HG02981 (cell line): ENCODE data around the gene CPNE5.
"Not testable (repeated sequence)": the region's sequence is repeated elsewhere in the genome, so short reads cannot be mapped to it uniquely, and the experiment has no call there.

Source experiments
- ATAC-seq: cut with Tn5 transposase; IDR thresholded peaks from one replicate; pipeline ENCODE4 v1.9.1; 2021; ENCODE audit warnings: mild to moderate bottlenecking, moderate library complexity; ENCODE audit not compliant: unreplicated experiment

CPNE5 gene

GRCh38 chr6:36817176-36817817 lies 21.9 kb downstream of the CPNE5 start:
- no peak for ATAC-seq

- ATAC-seq: no peak
Measured at GRCh38 chr6:36815962-36816735, 23.1 kb downstream of the CPNE5 start.

GRCh38 chr6:36814249-36814648 lies 25.0 kb downstream of the CPNE5 start:
- no peak for ATAC-seq

- no peak for ATAC-seq
Measured at GRCh38 chr6:36813526-36813925, 25.7 kb downstream of the CPNE5 start.

- not testable (repeated sequence) for ATAC-seq
Measured at GRCh38 chr6:36813047-36813446, 26.2 kb downstream of the CPNE5 start.

- no peak for ATAC-seq
Measured at GRCh38 chr6:36809941-36810803, 29.1 kb downstream of the CPNE5 start.

GRCh38 chr6:36809156-36809555 lies 30.1 kb downstream of the CPNE5 start:
- ATAC-seq: no peak

GRCh38 chr6:36808634-36809033 lies 30.6 kb downstream of the CPNE5 start:
- ATAC-seq: no peak

GRCh38 chr6:36807750-36808149 lies 31.5 kb downstream of the CPNE5 start:
- ATAC-seq: no peak

GRCh38 chr6:36807143-36807542 lies 32.1 kb downstream of the CPNE5 start:
- no peak for ATAC-seq

GRCh38 chr6:36805917-36806316 lies 33.3 kb downstream of the CPNE5 start:
- ATAC-seq: no peak

- ATAC-seq: no peak
Measured at GRCh38 chr6:36805096-36805797, 34.0 kb downstream of the CPNE5 start.

- ATAC-seq: no peak
Measured at GRCh38 chr6:36804563-36804962, 34.7 kb downstream of the CPNE5 start.

- ATAC-seq: no peak
Measured at GRCh38 chr6:36803908-36804307, 35.3 kb downstream of the CPNE5 start.

GRCh38 chr6:36803482-36803881 lies 35.8 kb downstream of the CPNE5 start:
- no peak for ATAC-seq

GRCh38 chr6:36800223-36801076 lies 38.8 kb downstream of the CPNE5 start:
- ATAC-seq: no peak

GRCh38 chr6:36798852-36799251 lies 40.4 kb downstream of the CPNE5 start:
- no peak for ATAC-seq

- no peak for ATAC-seq
Measured at GRCh38 chr6:36797653-36798052, 41.6 kb downstream of the CPNE5 start.

- no peak for ATAC-seq
Measured at GRCh38 chr6:36797055-36797454, 42.2 kb downstream of the CPNE5 start.

GRCh38 chr6:36794713-36795065 lies 44.6 kb downstream of the CPNE5 start:
- no peak for ATAC-seq
